Glutamatergic neuron (in vitro differentiated cells): ENCODE results near the gene STEAP4. TPM values are rescaled to one million over a fixed set of nuclear protein-coding genes. Genes with fewer than 3 reads are reported as not detected.
A peak's percentile ranks its signal among the peaks of the same experiment; 100 is the strongest.

ENCODE experiments used
- DNase-seq: peaks from one replicate; pipeline ENCODE4 v3.0.0; 2022
- H3K27ac Mint-ChIP-seq: one replicate; pipeline ENCODE4 v1.8.0; 2020; ENCODE audit warnings: mild to moderate bottlenecking, mixed read lengths, inconsistent platforms; ENCODE audit not compliant: unreplicated experiment
- H3K27me3 Mint-ChIP-seq: one replicate; pipeline ENCODE4 v1.8.0; 2020; ENCODE audit warnings: mild to moderate bottlenecking, moderate library complexity, mixed read lengths, inconsistent platforms; ENCODE audit not compliant: unreplicated experiment
- H3K36me3 Mint-ChIP-seq: one replicate; pipeline ENCODE4 v1.8.0; 2020; ENCODE audit warnings: mild to moderate bottlenecking, mixed read lengths, inconsistent platforms; ENCODE audit not compliant: unreplicated experiment
- H3K4me1 Mint-ChIP-seq: one replicate; pipeline ENCODE4 v1.8.0; 2020; ENCODE audit warnings: mild to moderate bottlenecking, low read depth, mixed read lengths, inconsistent platforms; ENCODE audit not compliant: unreplicated experiment
- H3K4me3 Mint-ChIP-seq: one replicate; pipeline ENCODE4 v1.8.0; 2020; ENCODE audit warnings: mild to moderate bottlenecking, mixed read lengths, inconsistent platforms; ENCODE audit not compliant: unreplicated experiment
- H3K9me3 Mint-ChIP-seq: one replicate; pipeline ENCODE4 v1.8.0; 2020; ENCODE audit warnings: mild to moderate bottlenecking, moderate library complexity, mixed read lengths, inconsistent platforms; ENCODE audit not compliant: unreplicated experiment
- total RNA-seq: library from RNA; stranded (reverse); fragmentation: NEBNext Ultra II Directional; extraction: Animal tissue kit (Norgen Biotek cat#: 25700); gene quantifications from one replicate; pipeline ENCODE4 v1.2.1, GENCODE V29; 2021; ENCODE audit not compliant: unreplicated experiment
- TF ChIP-seq, protein P1 (sequence below): fragments of 200-600 bp; sonication (generic); IDR thresholded peaks from one replicate; pipeline ENCODE4 v1.5.0; 2021; ENCODE audit not compliant: partially characterized antibody, unreplicated experiment

Gene STEAP4
- total RNA-seq, 1 donor from 2014 or later: not detected

DNA sequence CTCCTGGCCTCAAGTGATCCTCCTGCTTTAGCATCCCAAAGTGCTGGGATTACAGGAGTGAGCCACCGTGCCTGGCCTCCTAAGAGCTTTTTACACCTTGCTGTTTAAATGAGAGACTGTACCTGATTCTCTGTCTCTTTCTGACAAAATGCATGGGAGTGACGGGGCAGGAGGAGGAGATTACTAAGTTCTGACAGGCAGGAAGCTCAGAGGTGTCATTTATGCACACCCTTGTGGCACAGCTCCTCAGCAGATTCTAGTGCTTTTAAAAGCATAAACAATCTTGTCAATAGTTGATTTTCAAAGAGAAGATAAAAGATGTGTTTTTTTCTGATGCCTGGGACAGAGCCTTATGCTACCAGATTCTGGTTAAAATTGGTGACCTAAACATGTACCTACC is 39.7 kb upstream of the STEAP4 start:
- Mint-ChIP-seq H3K4me3 (no peak overlapping the region), H3K9me3 (no peaks in the 10 kb centered on the region), H3K27ac (no peak overlapping the region), H3K36me3 (no peaks in the 10 kb centered on the region), H3K4me1 (no peaks in the 10 kb centered on the region), H3K27me3 (no peaks in the 10 kb centered on the region)
- TF ChIP-seq, protein P1, sequence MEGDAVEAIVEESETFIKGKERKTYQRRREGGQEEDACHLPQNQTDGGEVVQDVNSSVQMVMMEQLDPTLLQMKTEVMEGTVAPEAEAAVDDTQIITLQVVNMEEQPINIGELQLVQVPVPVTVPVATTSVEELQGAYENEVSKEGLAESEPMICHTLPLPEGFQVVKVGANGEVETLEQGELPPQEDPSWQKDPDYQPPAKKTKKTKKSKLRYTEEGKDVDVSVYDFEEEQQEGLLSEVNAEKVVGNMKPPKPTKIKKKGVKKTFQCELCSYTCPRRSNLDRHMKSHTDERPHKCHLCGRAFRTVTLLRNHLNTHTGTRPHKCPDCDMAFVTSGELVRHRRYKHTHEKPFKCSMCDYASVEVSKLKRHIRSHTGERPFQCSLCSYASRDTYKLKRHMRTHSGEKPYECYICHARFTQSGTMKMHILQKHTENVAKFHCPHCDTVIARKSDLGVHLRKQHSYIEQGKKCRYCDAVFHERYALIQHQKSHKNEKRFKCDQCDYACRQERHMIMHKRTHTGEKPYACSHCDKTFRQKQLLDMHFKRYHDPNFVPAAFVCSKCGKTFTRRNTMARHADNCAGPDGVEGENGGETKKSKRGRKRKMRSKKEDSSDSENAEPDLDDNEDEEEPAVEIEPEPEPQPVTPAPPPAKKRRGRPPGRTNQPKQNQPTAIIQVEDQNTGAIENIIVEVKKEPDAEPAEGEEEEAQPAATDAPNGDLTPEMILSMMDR: no peak
- no peak for DNase-seq

DNA sequence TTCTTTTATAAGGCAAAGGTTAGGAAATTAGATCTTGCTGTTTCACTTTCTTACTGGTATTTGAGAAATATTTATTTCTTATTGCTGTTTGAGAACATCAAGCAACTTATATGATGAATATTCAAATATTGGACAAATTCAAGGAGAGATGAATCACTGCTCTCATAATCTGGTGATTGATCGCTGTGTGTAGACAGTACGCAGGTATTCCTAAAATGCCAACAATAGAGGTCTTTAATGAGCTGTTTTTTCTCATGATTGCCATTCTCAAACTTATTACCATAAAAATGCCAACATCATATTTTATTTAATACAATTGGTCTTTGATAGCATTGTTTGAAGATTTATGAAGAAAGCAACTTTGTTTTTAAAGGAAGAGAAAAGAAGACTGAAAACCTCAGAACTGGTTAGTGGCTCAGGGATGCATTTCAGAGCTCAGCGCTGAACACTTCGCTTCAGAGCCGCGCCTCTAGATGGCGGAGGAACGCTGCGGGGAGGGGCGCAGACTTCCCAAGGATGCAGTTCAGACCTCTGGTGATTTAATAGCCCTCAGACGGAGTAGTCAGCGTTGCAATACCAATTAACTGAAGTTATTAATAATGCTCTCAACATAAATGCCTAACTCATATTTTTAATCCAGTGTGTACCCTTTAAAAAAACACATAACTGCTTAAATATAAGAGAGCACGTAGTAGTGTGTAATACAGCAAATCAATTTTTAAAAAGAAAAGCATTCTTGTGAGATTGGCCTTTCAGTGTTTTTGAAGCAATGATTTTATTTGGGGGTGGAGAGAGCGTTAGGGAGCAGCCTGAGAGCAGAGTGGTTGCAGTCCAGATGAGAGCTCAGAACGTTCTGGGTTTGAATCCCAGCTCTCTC is 38.5 kb upstream of the STEAP4 start:
- TF ChIP-seq, protein P1: peak; percentile 30
- Mint-ChIP-seq H3K4me1 (no peaks in the 10 kb centered on the region), H3K27me3 (no peaks in the 10 kb centered on the region), H3K4me3 (no peak overlapping the region), H3K27ac (no peak overlapping the region), H3K9me3 (no peaks in the 10 kb centered on the region), H3K36me3 (no peaks in the 10 kb centered on the region)
- peak; percentile 80 for DNase-seq

DNA sequence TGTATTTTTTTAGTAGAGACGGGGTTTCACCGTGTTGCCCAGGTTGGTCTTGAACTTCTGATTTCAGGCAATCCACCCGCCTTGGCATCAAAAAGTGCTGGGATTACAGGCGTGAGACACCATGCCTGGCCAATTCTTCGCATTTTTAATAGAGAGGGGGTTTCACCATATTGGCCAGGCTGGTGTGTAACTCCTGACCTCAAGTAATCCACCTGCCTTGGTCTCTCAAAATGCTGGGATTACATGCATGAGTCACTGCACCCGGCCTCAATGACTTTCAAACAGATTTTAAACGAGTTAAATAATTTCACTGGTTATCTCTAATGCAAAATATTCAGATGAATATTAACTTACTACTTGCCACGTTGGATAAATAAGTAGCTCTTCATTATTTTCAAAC is 37.6 kb upstream of the STEAP4 start:
- Mint-ChIP-seq H3K36me3 (no peaks in the 10 kb centered on the region), H3K27ac (no peak overlapping the region), H3K27me3 (no peaks in the 10 kb centered on the region), H3K9me3 (no peaks in the 10 kb centered on the region), H3K4me3 (no peak overlapping the region), H3K4me1 (no peaks in the 10 kb centered on the region)
- DNase-seq: no peak
- TF ChIP-seq, protein P1: no peak

DNA sequence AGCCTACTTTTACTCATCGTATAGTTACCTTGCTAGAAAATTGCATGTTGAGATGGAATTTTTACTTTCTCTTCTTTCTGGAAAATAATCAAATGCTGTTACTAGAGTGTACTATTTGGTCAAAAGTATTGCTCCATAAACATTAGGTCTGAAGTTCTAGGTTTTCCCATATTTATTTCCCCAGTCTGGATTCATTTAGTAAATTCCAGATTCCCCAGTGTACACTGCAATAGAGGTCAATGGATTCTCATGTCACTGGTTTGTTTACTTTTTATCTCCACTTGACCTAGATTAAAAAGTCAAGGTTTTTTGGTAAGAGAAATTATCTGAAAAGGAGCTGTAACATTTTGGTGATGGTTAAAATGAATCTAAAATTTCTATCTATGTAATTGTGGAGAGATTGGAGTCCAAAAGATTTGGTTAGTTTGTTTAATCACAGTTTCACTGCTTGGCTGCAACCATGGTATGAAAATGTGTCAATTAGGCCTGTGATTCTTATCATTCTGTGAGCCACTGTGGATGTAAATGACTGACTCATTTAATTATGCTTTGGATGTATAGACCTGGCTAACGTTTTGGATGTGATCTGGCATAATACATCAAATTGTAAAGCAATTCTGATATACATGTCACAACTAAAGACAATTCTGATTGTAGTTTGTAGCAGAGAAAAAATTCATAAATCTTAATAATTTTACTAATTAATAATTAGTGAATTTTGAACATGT is 32.7 kb upstream of the STEAP4 start:
- Mint-ChIP-seq H3K27me3 (no peaks in the 10 kb centered on the region), H3K36me3 (no peaks in the 10 kb centered on the region), H3K4me3 (no peak overlapping the region), H3K27ac (no peak overlapping the region), H3K9me3 (no peaks in the 10 kb centered on the region), H3K4me1 (no peaks in the 10 kb centered on the region)
- TF ChIP-seq, protein P1: no peak
- DNase-seq: no peak

DNA sequence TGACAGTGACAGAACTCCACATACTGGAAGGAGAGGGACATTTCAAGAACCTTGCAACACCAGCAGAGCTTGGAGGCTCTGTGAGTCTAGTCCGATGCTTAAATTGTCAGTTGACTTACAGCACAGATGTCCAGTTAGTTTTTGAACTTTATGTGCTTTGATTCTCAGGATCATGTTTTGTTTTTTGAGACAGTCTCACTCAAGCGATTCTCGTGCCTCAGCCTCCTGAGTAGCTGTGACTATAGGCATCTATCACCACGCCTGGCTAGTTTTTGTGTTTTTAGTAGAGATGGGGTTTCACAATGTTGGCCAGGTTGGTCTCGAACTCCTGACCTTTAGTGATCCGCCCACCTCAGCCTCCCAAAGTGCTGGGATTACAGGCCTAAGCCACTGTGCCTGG is 31.8 kb upstream of the STEAP4 start:
- Mint-ChIP-seq H3K27ac (no peak overlapping the region), H3K4me3 (no peak overlapping the region), H3K27me3 (no peaks in the 10 kb centered on the region), H3K36me3 (no peaks in the 10 kb centered on the region), H3K9me3 (no peaks in the 10 kb centered on the region), H3K4me1 (no peaks in the 10 kb centered on the region)
- DNase-seq: no peak
- TF ChIP-seq, protein P1: no peak
